Measurements from ENCODE around the gene ENO3. TPM values are rescaled to one million over a fixed set of nuclear protein-coding genes. Genes with fewer than 3 reads are reported as not detected.

ENO3 gene
- total RNA-seq, 4 donors from 2014 or later = 2.0 to 4.2 (median 3.2) TPM

- Histone ChIP-seq H3K9me3 (no peaks in the 10 kb centered on the region), H3K27me3 (no peaks in the 10 kb centered on the region), H3K27ac (no peak overlapping the region), H3K4me1 (peaks cover 23% of the 10 kb centered on the region), H3K36me3 (peaks cover 75% of the 10 kb centered on the region), H3K4me3 (no peak overlapping the region)
- no peak for TF ChIP-seq CTCF (IDR thresholded peaks at IDR 0.05)
- no peak for TF ChIP-seq POLR2AphosphoS5 (IDR thresholded peaks at IDR 0.05)
- no peak for TF ChIP-seq EP300 (IDR thresholded peaks at IDR 0.05)
- TF ChIP-seq POLR2A (IDR thresholded peaks at IDR 0.05) = no peak
- DNase-seq (ENCODE audit: low spot score in 2 of 2) = no peak
- 95% methylated on average over 18 of the region's 18 CpGs for WGBS
These were observed 52.4 kb downstream of the ENO3 start for GRCh38 chr17:5003214-5003867.

Other genes with a start within 250 kb of the ENO3 start
- gene PELP1, start 247.0 kb upstream of the ENO3 start, total RNA-seq = 10 to 100 TPM; 32.2 to 79.3 (median 60.9) TPM
- gene ARRB2, start 240.5 kb upstream of the ENO3 start, total RNA-seq = 10 to 100 TPM; 12.1 to 20.6 (median 16.0) TPM
- gene MED11, start 219.7 kb upstream of the ENO3 start, total RNA-seq = 10 to 100 TPM; 15.0 to 38.0 (median 26.4) TPM
- gene ZMYND15, start 211.3 kb upstream of the ENO3 start, total RNA-seq = 1 to 10 TPM in 2 of 4 donors, under 1 TPM in 2; 0.40 to 2.8 (median 1.3) TPM
- 10 to 100 TPM; 12.5 to 33.9 (median 18.8) TPM for gene CXCL16, start 211.2 kb upstream of the ENO3 start, total RNA-seq
- not detected for gene TM4SF5, start 179.2 kb upstream of the ENO3 start, total RNA-seq
- gene VMO1, start 164.8 kb upstream of the ENO3 start, total RNA-seq = 1 to 10 TPM in 2 of 4 donors, not detected in 2; 1.4 to 1.5 TPM
- under 1 TPM in 1 of 4 donors, not detected in 3; 0.80 TPM for gene GLTPD2, start 162.2 kb upstream of the ENO3 start, total RNA-seq
- gene PSMB6, start 155.0 kb upstream of the ENO3 start, total RNA-seq = 100 to 1,000 TPM in 3 of 4 donors, 10 to 100 TPM in 1; 68.6 to 250 (median 189) TPM
- 100 to 1,000 TPM in 1 of 4 donors, 10 to 100 TPM in 3; 53.5 to 134 (median 57.6) TPM for gene PLD2, start 144.0 kb upstream of the ENO3 start, total RNA-seq
- 100 to 1,000 TPM; 141 to 352 (median 169) TPM for gene MINK1, start 117.8 kb upstream of the ENO3 start, total RNA-seq
- 1 to 10 TPM; 3.7 to 9.8 (median 7.5) TPM for gene C17orf107, start 51.6 kb upstream of the ENO3 start, total RNA-seq
- 1 to 10 TPM; 1.7 to 6.0 (median 2.4) TPM for gene CHRNE, start 48.0 kb upstream of the ENO3 start, total RNA-seq
- gene GP1BA, start 18.8 kb upstream of the ENO3 start, total RNA-seq = not detected
- 10 to 100 TPM; 35.7 to 74.3 (median 41.6) TPM for gene SLC25A11, start 11.1 kb upstream of the ENO3 start, total RNA-seq
- gene RNF167, start 10.9 kb upstream of the ENO3 start, total RNA-seq = 100 to 1,000 TPM in 2 of 4 donors, 10 to 100 TPM in 2; 74.1 to 118 (median 99.4) TPM
- 100 to 1,000 TPM; 392 to 756 (median 686) TPM for gene PFN1, start 2.6 kb upstream of the ENO3 start, total RNA-seq
- gene SPAG7, start 16.7 kb downstream of the ENO3 start, total RNA-seq = 10 to 100 TPM; 30.5 to 52.7 (median 47.1) TPM
- gene CAMTA2, start 36.6 kb downstream of the ENO3 start, total RNA-seq = 10 to 100 TPM; 27.4 to 60.8 (median 34.6) TPM
- 1 to 10 TPM in 2 of 4 donors, under 1 TPM in 2; 0.73 to 1.4 (median 1.2) TPM for gene INCA1, start 46.4 kb downstream of the ENO3 start, total RNA-seq
- 100 to 1,000 TPM in 2 of 4 donors, 10 to 100 TPM in 2; 52.7 to 104 (median 97.8) TPM for gene KIF1C, start 46.8 kb downstream of the ENO3 start, total RNA-seq
- 10 to 100 TPM in 1 of 4 donors, 1 to 10 TPM in 3; 2.2 to 25.0 (median 5.9) TPM for gene SLC52A1, start 84.3 kb downstream of the ENO3 start, total RNA-seq
- 1 to 10 TPM; 2.7 to 6.2 (median 4.4) TPM for gene ZFP3, start 127.3 kb downstream of the ENO3 start, total RNA-seq
- 1 to 10 TPM; 3.7 to 6.7 (median 5.0) TPM for gene ZNF232, start 160.8 kb downstream of the ENO3 start, total RNA-seq
- gene USP6, start 164.9 kb downstream of the ENO3 start, total RNA-seq = 1 to 10 TPM in 1 of 4 donors, under 1 TPM in 2, not detected in 1; 0.16 to 1.4 (median 0.89) TPM
- gene ZNF594, start 240.7 kb downstream of the ENO3 start, total RNA-seq = 10 to 100 TPM in 1 of 4 donors, 1 to 10 TPM in 3; 2.5 to 10.1 (median 4.5) TPM

All from suprapubic skin (tissue), 4 donors.